Measurements from ENCODE around the gene PERM1.

The PERM1 gene

GRCh38 chr1:970973-971730 lies 10.7 kb downstream of the PERM1 start:
- Histone ChIP-seq H3K27me3 (ENCODE audit: control insufficient read depth, insufficient read depth, low read length) (peaks cover 43% of the 10 kb centered on the region), H3K36me3 (ENCODE audit: control insufficient read depth, insufficient read depth, low read length) (no peaks in the 10 kb centered on the region), H3K9me3 (ENCODE audit: control insufficient read depth, insufficient read depth, low read length) (no peaks in the 10 kb centered on the region), H3K4me3 (ENCODE audit: low read depth, low read length) (no peak overlapping the region), H3K4me1 (ENCODE audit: control insufficient read depth, insufficient read depth, low read length) (peaks cover 2% of the 10 kb centered on the region), H3K9ac (ENCODE audit: low read depth, low read length) (no peak overlapping the region)

- peak overlapping the region; percentile 8 for H3K4me3 ChIP-seq (ENCODE audit: low read depth, low read length)
- no peaks in the 10 kb centered on the region for H3K9me3 ChIP-seq (ENCODE audit: control insufficient read depth, insufficient read depth, low read length)
- H3K4me1 ChIP-seq (ENCODE audit: control insufficient read depth, insufficient read depth, low read length): no peaks in the 10 kb centered on the region
- peaks cover 45% of the 10 kb centered on the region for H3K27me3 ChIP-seq (ENCODE audit: control insufficient read depth, insufficient read depth, low read length)
- H3K36me3 ChIP-seq (ENCODE audit: control insufficient read depth, insufficient read depth, low read length): peaks cover 4% of the 10 kb centered on the region
- H3K9ac ChIP-seq (ENCODE audit: low read depth, low read length): no peak overlapping the region
Observed at GRCh38 chr1:970242-970972, 11.5 kb downstream of the PERM1 start.

GRCh38 chr1:969260-969855 lies 12.5 kb downstream of the PERM1 start:
- H3K27me3 ChIP-seq (ENCODE audit: control insufficient read depth, insufficient read depth, low read length): peaks cover 44% of the 10 kb centered on the region
- peaks cover 5% of the 10 kb centered on the region for H3K36me3 ChIP-seq (ENCODE audit: control insufficient read depth, insufficient read depth, low read length)
- no peak overlapping the region for H3K9ac ChIP-seq (ENCODE audit: low read depth, low read length)
- H3K9me3 ChIP-seq (ENCODE audit: control insufficient read depth, insufficient read depth, low read length): no peaks in the 10 kb centered on the region
- no peak overlapping the region for H3K4me3 ChIP-seq (ENCODE audit: low read depth, low read length)
- no peaks in the 10 kb centered on the region for H3K4me1 ChIP-seq (ENCODE audit: control insufficient read depth, insufficient read depth, low read length)

GRCh38 chr1:967466-968343 lies 14.2 kb downstream of the PERM1 start:
- Histone ChIP-seq H3K9ac (ENCODE audit: low read depth, low read length) (no peak overlapping the region), H3K4me3 (ENCODE audit: low read depth, low read length) (no peak overlapping the region), H3K36me3 (ENCODE audit: control insufficient read depth, insufficient read depth, low read length) (peaks cover 12% of the 10 kb centered on the region), H3K27me3 (ENCODE audit: control insufficient read depth, insufficient read depth, low read length) (peaks cover 42% of the 10 kb centered on the region), H3K9me3 (ENCODE audit: control insufficient read depth, insufficient read depth, low read length) (no peaks in the 10 kb centered on the region), H3K4me1 (ENCODE audit: control insufficient read depth, insufficient read depth, low read length) (no peaks in the 10 kb centered on the region)

- Histone ChIP-seq H3K9me3 (ENCODE audit: control insufficient read depth, insufficient read depth, low read length) (no peaks in the 10 kb centered on the region), H3K4me1 (ENCODE audit: control insufficient read depth, insufficient read depth, low read length) (no peaks in the 10 kb centered on the region), H3K4me3 (ENCODE audit: low read depth, low read length) (peak overlapping the region; percentile 54), H3K9ac (ENCODE audit: low read depth, low read length) (no peak overlapping the region), H3K36me3 (ENCODE audit: control insufficient read depth, insufficient read depth, low read length) (peaks cover 18% of the 10 kb centered on the region), H3K27me3 (ENCODE audit: control insufficient read depth, insufficient read depth, low read length) (peaks cover 42% of the 10 kb centered on the region)
Observed at GRCh38 chr1:966704-967300, 15.1 kb downstream of the PERM1 start.

GRCh38 chr1:966135-966703 lies 15.7 kb downstream of the PERM1 start, which contains the start of gene PLEKHN1:
TSS of gene PLEKHN1 (plus strand) at chr1:966482. CDS start at chr1:966532, 50 bp downstream.
- Histone ChIP-seq H3K9me3 (ENCODE audit: control insufficient read depth, insufficient read depth, low read length) (no peaks in the 10 kb centered on the region), H3K27me3 (ENCODE audit: control insufficient read depth, insufficient read depth, low read length) (peaks cover 48% of the 10 kb centered on the region), H3K36me3 (ENCODE audit: control insufficient read depth, insufficient read depth, low read length) (peaks cover 18% of the 10 kb centered on the region), H3K4me3 (ENCODE audit: low read depth, low read length) (peak within 1 kb of the TSS; percentile 54), H3K9ac (ENCODE audit: low read depth, low read length) (no peak within 1 kb of the TSS), H3K4me1 (ENCODE audit: control insufficient read depth, insufficient read depth, low read length) (no peaks in the 10 kb centered on the region)

- H3K27me3 ChIP-seq (ENCODE audit: control insufficient read depth, insufficient read depth, low read length): peaks cover 49% of the 10 kb centered on the region
- peaks cover 18% of the 10 kb centered on the region for H3K36me3 ChIP-seq (ENCODE audit: control insufficient read depth, insufficient read depth, low read length)
- H3K4me3 ChIP-seq (ENCODE audit: low read depth, low read length): no peak overlapping the region
- no peaks in the 10 kb centered on the region for H3K9me3 ChIP-seq (ENCODE audit: control insufficient read depth, insufficient read depth, low read length)
- H3K4me1 ChIP-seq (ENCODE audit: control insufficient read depth, insufficient read depth, low read length): no peaks in the 10 kb centered on the region
- no peak overlapping the region for H3K9ac ChIP-seq (ENCODE audit: low read depth, low read length)
Observed at GRCh38 chr1:965526-966134, 16.3 kb downstream of the PERM1 start.

GRCh38 chr1:964691-965525 lies 17.0 kb downstream of the PERM1 start:
- H3K4me3 ChIP-seq (ENCODE audit: low read depth, low read length): no peak overlapping the region
- no peaks in the 10 kb centered on the region for H3K9me3 ChIP-seq (ENCODE audit: control insufficient read depth, insufficient read depth, low read length)
- peaks cover 44% of the 10 kb centered on the region for H3K27me3 ChIP-seq (ENCODE audit: control insufficient read depth, insufficient read depth, low read length)
- H3K36me3 ChIP-seq (ENCODE audit: control insufficient read depth, insufficient read depth, low read length): peaks cover 18% of the 10 kb centered on the region
- no peaks in the 10 kb centered on the region for H3K4me1 ChIP-seq (ENCODE audit: control insufficient read depth, insufficient read depth, low read length)
- no peak overlapping the region for H3K9ac ChIP-seq (ENCODE audit: low read depth, low read length)

- Histone ChIP-seq H3K4me1 (ENCODE audit: control insufficient read depth, insufficient read depth, low read length) (no peaks in the 10 kb centered on the region), H3K4me3 (ENCODE audit: low read depth, low read length) (no peak overlapping the region), H3K9me3 (ENCODE audit: control insufficient read depth, insufficient read depth, low read length) (no peaks in the 10 kb centered on the region), H3K27me3 (ENCODE audit: control insufficient read depth, insufficient read depth, low read length) (peaks cover 38% of the 10 kb centered on the region), H3K36me3 (ENCODE audit: control insufficient read depth, insufficient read depth, low read length) (peaks cover 18% of the 10 kb centered on the region), H3K9ac (ENCODE audit: low read depth, low read length) (no peak overlapping the region)
Observed at GRCh38 chr1:963746-964525, 18.0 kb downstream of the PERM1 start.
